ENCODE measurements around the gene SREBF2. TPM values are rescaled to one million over a fixed set of nuclear protein-coding genes. Genes with fewer than 3 reads are reported as not detected.

Gene SREBF2
- total and polyA plus RNA-seq, 10 of the 15 experiments (the other 5 are each of a cell fraction or from before 2014, with no cell fraction given) = 2.4 to 177 (median 78.8) TPM

DNA sequence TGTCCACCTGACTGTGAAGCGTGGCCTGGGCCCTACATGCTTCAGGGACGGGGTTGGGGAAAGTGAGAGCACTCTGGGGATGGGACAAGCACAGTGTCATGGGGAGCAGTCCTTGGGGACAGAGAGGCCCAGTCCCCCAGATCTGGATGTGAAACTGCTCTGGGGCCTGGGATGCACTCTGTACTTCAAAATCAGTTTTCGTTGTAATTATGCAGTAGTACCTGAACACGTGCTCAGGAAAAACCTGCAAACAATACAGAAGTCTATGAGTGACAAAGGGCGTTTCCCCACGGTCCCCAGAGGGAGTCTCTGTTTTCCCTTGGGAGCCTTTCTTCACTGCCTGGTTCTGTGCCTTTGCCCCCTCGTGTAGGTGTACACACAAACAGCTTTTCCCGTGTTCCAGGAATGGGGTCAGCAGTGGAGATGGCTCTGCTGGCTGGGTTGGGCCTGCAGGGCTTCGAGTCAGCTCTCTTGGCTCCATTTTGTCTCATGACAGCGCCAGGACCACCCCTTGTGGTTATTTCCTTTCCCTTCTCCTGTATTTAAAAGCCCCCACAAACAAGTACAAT, 98.9 kb downstream of the SREBF2 start (continued):
- no peak for TF ChIP-seq SRF (IDR thresholded peaks at IDR 0.05; ENCODE audit: low read depth in 2 of 2, low read length in 2 of 2)
- no peak for TF ChIP-seq FOS (IDR thresholded peaks at IDR 0.05; ENCODE audit: borderline replicate concordance, extremely low read depth, insufficient read length)
- peak; percentile 63; the same call in 1 of the 2 replicates for TF ChIP-seq EED (IDR thresholded peaks at IDR 0.05; ENCODE audit: low read depth)
- TF ChIP-seq, protein P1, sequence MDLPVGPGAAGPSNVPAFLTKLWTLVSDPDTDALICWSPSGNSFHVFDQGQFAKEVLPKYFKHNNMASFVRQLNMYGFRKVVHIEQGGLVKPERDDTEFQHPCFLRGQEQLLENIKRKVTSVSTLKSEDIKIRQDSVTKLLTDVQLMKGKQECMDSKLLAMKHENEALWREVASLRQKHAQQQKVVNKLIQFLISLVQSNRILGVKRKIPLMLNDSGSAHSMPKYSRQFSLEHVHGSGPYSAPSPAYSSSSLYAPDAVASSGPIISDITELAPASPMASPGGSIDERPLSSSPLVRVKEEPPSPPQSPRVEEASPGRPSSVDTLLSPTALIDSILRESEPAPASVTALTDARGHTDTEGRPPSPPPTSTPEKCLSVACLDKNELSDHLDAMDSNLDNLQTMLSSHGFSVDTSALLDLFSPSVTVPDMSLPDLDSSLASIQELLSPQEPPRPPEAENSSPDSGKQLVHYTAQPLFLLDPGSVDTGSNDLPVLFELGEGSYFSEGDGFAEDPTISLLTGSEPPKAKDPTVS (IDR thresholded peaks at IDR 0.05; ENCODE audit: low read depth, low read length) = no peak
- TF ChIP-seq, protein P2, sequence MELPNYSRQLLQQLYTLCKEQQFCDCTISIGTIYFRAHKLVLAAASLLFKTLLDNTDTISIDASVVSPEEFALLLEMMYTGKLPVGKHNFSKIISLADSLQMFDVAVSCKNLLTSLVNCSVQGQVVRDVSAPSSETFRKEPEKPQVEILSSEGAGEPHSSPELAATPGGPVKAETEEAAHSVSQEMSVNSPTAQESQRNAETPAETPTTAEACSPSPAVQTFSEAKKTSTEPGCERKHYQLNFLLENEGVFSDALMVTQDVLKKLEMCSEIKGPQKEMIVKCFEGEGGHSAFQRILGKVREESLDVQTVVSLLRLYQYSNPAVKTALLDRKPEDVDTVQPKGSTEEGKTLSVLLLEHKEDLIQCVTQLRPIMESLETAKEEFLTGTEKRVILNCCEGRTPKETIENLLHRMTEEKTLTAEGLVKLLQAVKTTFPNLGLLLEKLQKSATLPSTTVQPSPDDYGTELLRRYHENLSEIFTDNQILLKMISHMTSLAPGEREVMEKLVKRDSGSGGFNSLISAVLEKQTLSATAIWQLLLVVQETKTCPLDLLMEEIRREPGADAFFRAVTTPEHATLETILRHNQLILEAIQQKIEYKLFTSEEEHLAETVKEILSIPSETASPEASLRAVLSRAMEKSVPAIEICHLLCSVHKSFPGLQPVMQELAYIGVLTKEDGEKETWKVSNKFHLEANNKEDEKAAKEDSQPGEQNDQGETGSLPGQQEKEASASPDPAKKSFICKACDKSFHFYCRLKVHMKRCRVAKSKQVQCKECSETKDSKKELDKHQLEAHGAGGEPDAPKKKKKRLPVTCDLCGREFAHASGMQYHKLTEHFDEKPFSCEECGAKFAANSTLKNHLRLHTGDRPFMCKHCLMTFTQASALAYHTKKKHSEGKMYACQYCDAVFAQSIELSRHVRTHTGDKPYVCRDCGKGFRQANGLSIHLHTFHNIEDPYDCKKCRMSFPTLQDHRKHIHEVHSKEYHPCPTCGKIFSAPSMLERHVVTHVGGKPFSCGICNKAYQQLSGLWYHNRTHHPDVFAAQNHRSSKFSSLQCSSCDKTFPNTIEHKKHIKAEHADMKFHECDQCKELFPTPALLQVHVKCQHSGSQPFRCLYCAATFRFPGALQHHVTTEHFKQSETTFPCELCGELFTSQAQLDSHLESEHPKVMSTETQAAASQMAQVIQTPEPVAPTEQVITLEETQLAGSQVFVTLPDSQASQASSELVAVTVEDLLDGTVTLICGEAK (IDR thresholded peaks at IDR 0.05; ENCODE audit: borderline replicate concordance) = 0 out of 2 replicates have a peak, but pooled peaks have one; percentile 10
- peak; percentile 100 for TF ChIP-seq MEF2B (IDR thresholded peaks at IDR 0.05; ENCODE audit: partially characterized antibody, poor library complexity, severe bottlenecking)
- peak; percentile 99; the same call in 1 of the 2 replicates for TF ChIP-seq RB1 (IDR thresholded peaks at IDR 0.05; ENCODE audit: borderline replicate concordance)
- TF ChIP-seq, protein P3, sequence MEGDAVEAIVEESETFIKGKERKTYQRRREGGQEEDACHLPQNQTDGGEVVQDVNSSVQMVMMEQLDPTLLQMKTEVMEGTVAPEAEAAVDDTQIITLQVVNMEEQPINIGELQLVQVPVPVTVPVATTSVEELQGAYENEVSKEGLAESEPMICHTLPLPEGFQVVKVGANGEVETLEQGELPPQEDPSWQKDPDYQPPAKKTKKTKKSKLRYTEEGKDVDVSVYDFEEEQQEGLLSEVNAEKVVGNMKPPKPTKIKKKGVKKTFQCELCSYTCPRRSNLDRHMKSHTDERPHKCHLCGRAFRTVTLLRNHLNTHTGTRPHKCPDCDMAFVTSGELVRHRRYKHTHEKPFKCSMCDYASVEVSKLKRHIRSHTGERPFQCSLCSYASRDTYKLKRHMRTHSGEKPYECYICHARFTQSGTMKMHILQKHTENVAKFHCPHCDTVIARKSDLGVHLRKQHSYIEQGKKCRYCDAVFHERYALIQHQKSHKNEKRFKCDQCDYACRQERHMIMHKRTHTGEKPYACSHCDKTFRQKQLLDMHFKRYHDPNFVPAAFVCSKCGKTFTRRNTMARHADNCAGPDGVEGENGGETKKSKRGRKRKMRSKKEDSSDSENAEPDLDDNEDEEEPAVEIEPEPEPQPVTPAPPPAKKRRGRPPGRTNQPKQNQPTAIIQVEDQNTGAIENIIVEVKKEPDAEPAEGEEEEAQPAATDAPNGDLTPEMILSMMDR (IDR thresholded peaks at IDR 0.05 in 2 of 3, conservative IDR thresholded peaks at IDR 0.05 in 1 of 3; ENCODE audit: control insufficient read depth in 2 of 3, extremely low read depth in 1 of 3, insufficient read depth in 1 of 3, low read depth in 3 of 3, low read length in 3 of 3) = no peak
- no peak for TF ChIP-seq ETV6 (conservative IDR thresholded peaks at IDR 0.05 in 1 of 2, IDR thresholded peaks at IDR 0.05 in 1 of 2; ENCODE audit: borderline replicate concordance in 1 of 2, low read depth in 1 of 2)
- no peak for TF ChIP-seq RFX5 (IDR thresholded peaks at IDR 0.05; ENCODE audit: low read depth, low read length)
- no peak for TF ChIP-seq RUNX3 (IDR thresholded peaks at IDR 0.05; ENCODE audit: low read length)
- TF ChIP-seq RAD51 (IDR thresholded peaks at IDR 0.05) = peak; percentile 80
- TF ChIP-seq, protein P4, sequence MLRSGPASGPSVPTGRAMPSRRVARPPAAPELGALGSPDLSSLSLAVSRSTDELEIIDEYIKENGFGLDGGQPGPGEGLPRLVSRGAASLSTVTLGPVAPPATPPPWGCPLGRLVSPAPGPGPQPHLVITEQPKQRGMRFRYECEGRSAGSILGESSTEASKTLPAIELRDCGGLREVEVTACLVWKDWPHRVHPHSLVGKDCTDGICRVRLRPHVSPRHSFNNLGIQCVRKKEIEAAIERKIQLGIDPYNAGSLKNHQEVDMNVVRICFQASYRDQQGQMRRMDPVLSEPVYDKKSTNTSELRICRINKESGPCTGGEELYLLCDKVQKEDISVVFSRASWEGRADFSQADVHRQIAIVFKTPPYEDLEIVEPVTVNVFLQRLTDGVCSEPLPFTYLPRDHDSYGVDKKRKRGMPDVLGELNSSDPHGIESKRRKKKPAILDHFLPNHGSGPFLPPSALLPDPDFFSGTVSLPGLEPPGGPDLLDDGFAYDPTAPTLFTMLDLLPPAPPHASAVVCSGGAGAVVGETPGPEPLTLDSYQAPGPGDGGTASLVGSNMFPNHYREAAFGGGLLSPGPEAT (IDR thresholded peaks at IDR 0.05; ENCODE audit: low read depth) = peak; percentile 89
- TF ChIP-seq EZH2 (IDR thresholded peaks at IDR 0.05; ENCODE audit: borderline replicate concordance, control insufficient read depth, low read depth, low read length) = no peak
- TF ChIP-seq RBBP5 (conservative IDR thresholded peaks at IDR 0.05) = no peak
- TF ChIP-seq TCF12 (IDR thresholded peaks at IDR 0.05; ENCODE audit: low read depth, low read length) = peak; percentile 70; the same call in 1 of the 2 replicates
- no peak for TF ChIP-seq CHD4 (IDR thresholded peaks at IDR 0.05)
- no peak; the same call in 1 of the 2 replicates for TF ChIP-seq DPF2 (IDR thresholded peaks at IDR 0.05)
- TF ChIP-seq IKZF1 (conservative IDR thresholded peaks at IDR 0.05) = peak; percentile 87
- no peak for TF ChIP-seq SMAD5 (IDR thresholded peaks at IDR 0.05; ENCODE audit: low read depth)
